PC-9 (cell line): ENCODE results near the gene DIP2C. TPM values are rescaled to one million over a fixed set of nuclear protein-coding genes. Genes with fewer than 3 reads are reported as not detected.

Experiments used
- BruUV-seq: library from RNA; stranded (reverse); fragments of 400-500 nt; replicated peaks from 2 replicates; lab custom pipeline; 2021; lab: Mats Ljungman, UMichigan
- CTCF ChIA-PET: fragments of 300-600 bp; sonication (Branson Sonifier 250); formaldehyde crosslinking; loops from one replicate; lab custom pipeline; 2022; ENCODE audit warnings: antibody characterized with exemption; lab: Charles Lee
- POLR2A ChIA-PET: fragments of 300-600 bp; sonication (Branson Sonifier 250); formaldehyde crosslinking; loops from one replicate; lab custom pipeline; 2022; ENCODE audit warnings: antibody characterized with exemption; ENCODE audit not compliant: unreplicated experiment; lab: Charles Lee
- DNase-seq, 2 experiments: peaks; one replicate each; pipeline versions ENCODE4 v3.0.0 to v3.0.0-alpha.2; 2015 to 2022; ENCODE audit warnings: mixed read lengths in 1 of 2
- H2AFZ ChIP-seq: fragments of 200-600 bp; sonication (generic); 2 replicates; pipeline ENCODE4 v1.8.1; 2017; ENCODE audit warnings: antibody characterized with exemption
- H3F3A ChIP-seq: fragments of 200-600 bp; sonication (generic); 2 replicates; pipeline ENCODE4 v1.8.1; 2017; ENCODE audit warnings: antibody characterized with exemption, mild to moderate bottlenecking, low read depth; ENCODE audit not compliant: insufficient read depth
- H3K27ac ChIP-seq: fragments of 200-600 bp; sonication (generic); 2 replicates; pipeline ENCODE4 v1.6.1; 2016; ENCODE audit warnings: mixed run types
- H3K27me3 ChIP-seq: fragments of 200-600 bp; sonication (generic); 2 replicates; pipeline ENCODE4 v1.6.1; 2016; ENCODE audit warnings: low read depth, mixed run types; ENCODE audit not compliant: insufficient read depth
- H3K36me3 ChIP-seq: fragments of 200-600 bp; sonication (generic); 2 replicates; pipeline ENCODE4 v1.6.1; 2016; ENCODE audit warnings: low read depth, mixed run types
- H3K4me1 ChIP-seq: fragments of 200-600 bp; sonication (generic); replicated peaks from 2 replicates; pipeline ENCODE4 v1.6.1; 2016; ENCODE audit warnings: mixed run types; ENCODE audit not compliant: insufficient read depth
- H3K4me2 ChIP-seq: fragments of 200-600 bp; sonication (generic); 2 replicates; pipeline ENCODE4 v1.6.1; 2017; ENCODE audit warnings: mixed run types
- H3K4me3 ChIP-seq: fragments of 200-600 bp; sonication (generic); 2 replicates; pipeline ENCODE4 v1.6.1; 2016; ENCODE audit warnings: mixed run types
- H3K79me2 ChIP-seq: fragments of 200-600 bp; sonication (generic); 2 replicates; pipeline ENCODE4 v1.6.1; 2017; ENCODE audit warnings: low read depth, mixed run types
- H3K9me2 ChIP-seq: fragments of 200-600 bp; sonication (generic); 2 replicates; pipeline ENCODE4 v1.8.1; 2017; ENCODE audit warnings: mild to moderate bottlenecking; ENCODE audit not compliant: insufficient read depth
- H3K9me3 ChIP-seq: fragments of 200-600 bp; sonication (generic); 2 replicates; pipeline ENCODE4 v1.8.1; 2016; ENCODE audit warnings: low read depth; ENCODE audit not compliant: insufficient read depth
- H4K20me1 ChIP-seq: fragments of 200-600 bp; sonication (generic); 2 replicates; pipeline ENCODE4 v1.8.1; 2017; ENCODE audit not compliant: insufficient read depth
- CTCF ChIP-seq: fragments of 200-600 bp; sonication (generic); conservative IDR thresholded peaks from 2 replicates; pipeline ENCODE4 v1.6.1; 2017; ENCODE audit warnings: mixed run types, antibody characterized with exemption, mild to moderate bottlenecking, moderate library complexity
- EZH2 ChIP-seq: fragments of 200-600 bp; sonication (generic); IDR thresholded peaks from 2 replicates; pipeline ENCODE4 v1.8.0; 2017; ENCODE audit warnings: antibody characterized with exemption, low read depth
- intact Hi-C: fragments of 100-400 bp; cut with micrococcal nuclease; formaldehyde crosslinking; loops from one replicate; pipeline ENCODE4 v1.10.0; 2022; ENCODE audit not compliant: unreplicated experiment
- total RNA-seq: library from RNA; stranded (reverse); gene quantifications from 2 replicates; pipeline ENCODE4 v1.2.3, GENCODE V29; 2021

DIP2C gene
- total RNA-seq, 1 experiment from 2014 or later, result 0.83 TPM

GRCh38 chr10:725786-726185 lies 36.3 kb upstream of the DIP2C start:
- Histone ChIP-seq H3F3A (no peaks in the 10 kb centered on the region), H4K20me1 (no peaks in the 10 kb centered on the region), H3K4me1 (no peaks in the 10 kb centered on the region), H3K27me3 (peaks cover 32% of the 10 kb centered on the region), H3K9me3 (no peaks in the 10 kb centered on the region), H3K36me3 (no peaks in the 10 kb centered on the region), H3K79me2 (no peaks in the 10 kb centered on the region), H3K9me2 (no peaks in the 10 kb centered on the region), H3K4me3 (no peak overlapping the region), H3K4me2 (no peak overlapping the region), H3K27ac (no peak overlapping the region), H2AFZ (no peak overlapping the region)
- ChIA-PET POLR2A (no interaction called here), CTCF (no interaction called here)
- DNase-seq, result no peak
- BruUV-seq, result no TSS peak
- intact Hi-C loops, result no loop called here
- TF ChIP-seq CTCF (no peak), EZH2 (no peak)

DNA sequence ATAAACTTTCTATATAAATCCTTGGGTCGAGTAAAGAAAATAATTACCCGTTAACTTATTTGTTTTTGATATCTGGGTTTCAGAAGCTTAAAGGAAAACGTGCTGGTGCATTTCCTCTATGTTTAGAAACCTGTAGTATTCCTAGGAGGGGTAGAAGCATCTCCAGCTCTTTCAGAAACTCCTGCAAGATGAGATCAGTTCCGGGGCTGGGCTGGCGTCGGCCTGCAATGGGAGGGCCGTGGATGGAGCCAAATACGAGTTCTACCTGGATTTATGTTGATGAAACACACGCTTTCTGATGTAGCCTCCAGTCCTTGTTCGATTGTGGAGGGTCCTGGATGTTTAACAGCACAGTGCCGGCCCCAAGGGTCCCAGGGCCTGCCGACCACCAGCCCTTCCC lies 35.8 kb upstream of the DIP2C start:
- intact Hi-C loops, result no loop called here

DNA sequence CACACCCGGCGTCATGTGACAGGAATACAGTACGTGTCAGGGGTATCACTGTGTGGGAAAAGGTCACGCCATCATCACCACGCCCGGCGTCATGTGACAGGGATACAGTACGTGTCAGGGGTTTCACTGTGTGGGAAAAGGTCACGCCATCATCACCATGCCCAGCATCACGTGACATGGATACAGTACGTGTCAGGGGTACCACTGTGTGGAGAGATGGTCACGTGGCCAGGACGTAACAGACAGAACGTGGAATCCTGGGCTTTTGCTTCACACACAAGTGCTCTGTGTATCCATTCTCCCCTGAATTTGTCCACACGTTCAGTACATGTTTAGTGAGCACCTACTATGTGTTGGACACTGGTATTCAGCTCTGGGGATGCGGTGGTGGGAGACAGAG lies 34.5 kb upstream of the DIP2C start:
- no TSS peak for BruUV-seq
- CTCF ChIA-PET, result no interaction called here
- Histone ChIP-seq H4K20me1 (no peaks in the 10 kb centered on the region), H3K4me3 (no peak overlapping the region), H3K27me3 (peaks cover 33% of the 10 kb centered on the region), H3K27ac (no peak overlapping the region), H2AFZ (no peak overlapping the region), H3F3A (no peaks in the 10 kb centered on the region), H3K79me2 (no peaks in the 10 kb centered on the region), H3K4me2 (no peak overlapping the region), H3K9me3 (no peaks in the 10 kb centered on the region), H3K36me3 (no peaks in the 10 kb centered on the region), H3K9me2 (no peaks in the 10 kb centered on the region), H3K4me1 (no peaks in the 10 kb centered on the region)
- DNase-seq, result no peak
- TF ChIP-seq CTCF (no peak), EZH2 (no peak)
- intact Hi-C loops, result no loop called here
- POLR2A ChIA-PET, result no interaction called here

More for the DNA sequence above, 35.8 kb upstream of the DIP2C start:
- no peaks in the 10 kb centered on the region for H3K9me2 ChIP-seq
- TF ChIP-seq EZH2, result no peak
- TF ChIP-seq CTCF, result no peak
- H4K20me1 ChIP-seq, result no peaks in the 10 kb centered on the region
- H3K4me3 ChIP-seq, result no peak overlapping the region
- no peaks in the 10 kb centered on the region for H3K36me3 ChIP-seq
- no peaks in the 10 kb centered on the region for H3F3A ChIP-seq
- no peaks in the 10 kb centered on the region for H3K79me2 ChIP-seq
- no peak overlapping the region for H3K4me2 ChIP-seq
- H3K27me3 ChIP-seq, result peaks cover 32% of the 10 kb centered on the region
- DNase-seq, result no peak
- no peaks in the 10 kb centered on the region for H3K9me3 ChIP-seq
- ChIA-PET CTCF (no interaction called here), POLR2A (no interaction called here)
- BruUV-seq, result no TSS peak
- no peak overlapping the region for H2AFZ ChIP-seq
- no peaks in the 10 kb centered on the region for H3K4me1 ChIP-seq
- H3K27ac ChIP-seq, result no peak overlapping the region
